Central memory CD4-positive, alpha-beta T cell (primary cell): ENCODE results near the gene ACSM6.

Experiments used
- DNase-seq: peaks from one replicate; pipeline ENCODE4 v3.0.0; 2022

The ACSM6 gene

DNA sequence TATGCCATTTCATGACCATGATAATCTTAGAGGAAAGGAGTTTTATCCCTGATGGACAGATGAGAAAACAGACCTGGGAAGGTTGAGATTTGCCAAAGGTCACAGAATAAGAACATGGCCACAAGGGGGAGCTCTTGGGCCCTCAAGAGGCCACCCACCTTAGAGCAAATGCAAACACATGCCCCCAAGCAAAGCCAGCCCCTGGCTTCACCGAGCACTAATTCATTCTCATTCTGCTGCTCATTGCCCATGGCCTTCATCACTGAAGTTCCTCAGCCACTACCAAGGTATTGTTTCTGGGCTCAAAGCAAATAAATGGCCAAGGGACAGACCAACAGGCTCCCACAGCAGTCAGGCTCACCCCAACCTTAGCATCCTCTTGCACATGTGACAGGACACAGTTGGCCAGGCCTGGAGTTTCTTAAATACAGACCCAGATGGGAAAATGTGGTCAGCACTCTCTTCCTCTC lies 52.6 kb downstream of the ACSM6 start:
- DNase-seq = no peak

DNA sequence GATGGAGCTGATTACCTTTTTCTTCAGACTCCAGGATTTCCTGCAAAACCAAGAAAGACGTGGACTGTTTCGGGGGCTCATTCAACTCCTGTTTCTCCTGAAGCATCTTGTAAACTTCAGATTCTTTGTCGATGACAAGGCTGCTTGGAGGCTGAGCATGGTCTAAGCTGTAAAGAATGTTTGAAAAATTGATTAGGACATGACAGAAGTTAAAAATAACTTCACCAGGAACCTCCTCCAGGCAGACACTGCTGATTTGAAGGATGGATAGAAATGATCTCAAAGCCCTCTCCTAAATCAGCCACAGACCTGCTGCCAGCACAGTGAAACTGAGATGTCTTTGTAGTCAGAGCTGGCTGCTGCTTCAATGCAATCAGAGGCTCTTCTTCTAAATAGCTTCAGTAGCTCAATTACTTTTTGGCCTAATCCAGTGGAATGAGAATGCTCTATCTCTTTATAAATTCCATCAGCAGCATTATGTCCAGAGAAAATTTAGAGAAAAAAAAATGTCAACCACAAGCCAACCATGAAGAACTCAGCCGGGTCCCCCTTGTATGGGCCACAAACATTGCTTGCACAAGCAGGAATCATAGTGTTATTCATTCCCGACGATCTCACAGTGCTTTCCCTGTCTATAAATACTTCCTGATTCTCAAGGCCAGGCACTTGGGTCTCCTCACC lies 53.3 kb downstream of the ACSM6 start:
- no peak for DNase-seq

DNA sequence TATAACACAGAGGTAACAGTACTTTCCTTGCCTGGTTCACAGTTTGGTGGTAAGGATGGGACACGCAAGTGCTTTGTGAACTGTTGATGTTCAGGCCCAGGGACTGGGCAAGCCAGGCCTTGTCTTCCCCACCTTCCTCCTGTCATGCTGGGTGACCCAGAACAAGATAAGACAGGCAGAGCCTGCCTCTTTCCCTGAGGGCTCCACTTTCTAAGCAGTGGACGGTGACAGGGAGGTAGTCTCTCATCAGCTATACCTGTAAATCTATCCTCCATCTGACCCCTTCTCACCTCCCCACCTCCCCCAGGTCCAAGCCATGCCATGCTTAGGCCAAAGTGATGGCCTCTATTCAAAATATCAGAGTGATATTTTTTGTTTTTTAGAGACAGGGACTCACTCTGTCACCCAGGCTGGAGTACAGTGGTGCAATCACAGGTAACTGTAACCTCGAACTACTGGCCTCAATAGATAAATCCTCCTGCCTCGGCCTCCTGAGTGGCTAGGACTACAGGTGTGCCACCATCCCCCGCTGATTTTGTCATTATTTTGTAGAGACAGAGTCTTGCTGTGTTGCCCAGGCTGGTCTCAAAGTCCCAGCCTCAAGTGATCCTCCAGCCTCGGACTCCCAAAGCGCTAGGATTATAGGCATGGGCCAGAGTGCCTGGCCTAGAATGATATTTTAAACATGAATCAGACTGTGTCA lies 54.0 kb downstream of the ACSM6 start:
- DNase-seq = no peak

DNA sequence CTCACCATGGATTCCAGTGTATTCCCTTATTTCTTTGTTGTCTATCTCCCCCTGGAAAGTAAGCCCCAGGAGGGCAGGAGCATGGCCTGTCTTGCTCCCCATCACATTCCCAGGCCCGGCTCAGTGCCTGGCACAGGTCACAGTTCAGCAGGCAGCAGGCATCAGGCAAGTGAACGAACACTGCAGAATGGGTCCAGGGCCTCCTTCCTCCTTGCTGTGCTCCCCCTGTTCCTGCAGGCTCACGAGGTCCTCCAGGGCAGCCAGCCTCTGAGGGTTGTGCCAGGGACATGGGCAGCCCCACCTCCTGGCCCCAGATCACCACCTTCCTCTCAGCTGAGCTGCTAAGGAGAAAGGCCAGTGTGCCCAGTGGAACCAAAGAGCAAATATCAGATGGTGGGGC lies 55.0 kb downstream of the ACSM6 start:
- no peak for DNase-seq

DNA sequence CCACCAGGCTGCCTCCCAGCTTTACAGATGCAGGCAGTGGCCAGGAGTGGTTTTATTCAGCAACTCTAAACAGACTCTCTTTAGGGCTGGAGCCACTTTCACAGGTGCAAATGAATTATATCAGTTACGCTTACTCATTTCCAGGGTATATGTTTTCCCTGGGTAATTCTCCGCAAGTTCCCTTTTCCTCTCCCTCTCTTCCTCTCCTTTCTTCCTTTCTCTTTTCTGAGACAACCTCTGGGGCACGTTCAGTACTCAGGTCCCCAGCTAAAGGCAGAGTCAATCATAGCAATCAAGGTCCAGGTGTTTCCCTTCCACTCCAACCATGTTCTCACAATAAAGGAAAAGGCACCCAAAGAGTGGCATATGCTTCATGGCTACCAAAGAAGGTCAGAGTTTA lies 55.4 kb downstream of the ACSM6 start:
- DNase-seq = no peak

DNA sequence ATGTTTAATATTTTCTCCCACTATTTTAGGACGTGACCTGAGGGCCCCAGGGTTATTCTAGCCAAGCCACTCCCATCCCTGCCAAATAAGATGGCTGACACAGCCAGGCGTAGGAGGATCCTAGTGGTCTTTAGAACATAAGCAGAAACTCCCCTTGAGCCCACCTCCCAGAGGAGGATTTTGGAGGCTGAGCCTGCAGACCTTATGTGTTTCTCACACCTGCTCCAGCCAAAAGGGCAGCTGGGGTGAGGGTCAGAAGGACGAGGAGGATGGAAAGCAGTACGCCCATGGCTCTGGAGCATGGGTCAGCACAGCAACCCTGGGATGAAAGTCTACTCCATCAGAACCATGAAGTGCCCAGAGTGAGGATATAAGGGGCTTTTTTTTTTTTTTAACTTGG lies 56.8 kb downstream of the ACSM6 start:
- DNase-seq = no peak

DNA sequence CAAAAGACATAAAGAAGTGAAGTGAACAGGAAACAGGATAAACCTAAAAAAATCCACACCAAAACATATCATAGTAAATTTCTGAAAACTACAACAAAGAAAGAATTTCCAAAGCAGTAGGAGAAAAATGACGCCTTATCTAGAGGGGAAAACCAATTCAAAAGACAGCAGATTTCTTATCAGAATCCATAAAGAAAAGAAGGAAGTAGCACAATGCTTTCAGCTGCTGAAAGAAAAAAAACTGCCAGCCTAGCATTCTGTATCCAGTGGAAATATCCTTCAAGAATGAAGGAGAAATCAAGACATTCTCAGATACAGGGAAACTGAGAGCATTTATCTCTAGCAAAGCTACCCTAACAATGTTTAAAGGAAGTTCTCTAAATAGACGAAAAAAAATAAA lies 59.0 kb downstream of the ACSM6 start:
- no peak for DNase-seq

DNA sequence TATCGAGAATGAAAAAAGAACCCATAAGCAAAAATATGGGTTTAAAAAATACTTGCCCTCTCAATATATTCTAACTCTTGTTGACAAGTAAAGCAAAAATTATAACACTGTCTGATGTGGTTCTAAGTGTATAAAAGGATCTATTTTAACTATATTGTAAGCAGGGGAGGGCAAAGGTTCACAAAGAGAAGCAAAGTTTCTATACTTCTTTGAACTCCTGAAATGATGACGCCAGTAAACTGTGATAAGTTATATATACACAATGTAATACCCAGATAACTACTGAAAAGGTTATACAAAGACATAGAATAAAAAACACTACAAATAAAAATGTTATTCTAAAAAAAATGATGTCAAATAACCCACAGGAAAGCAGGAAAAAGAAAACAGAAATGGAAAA lies 59.6 kb downstream of the ACSM6 start:
- no peak for DNase-seq

DNA sequence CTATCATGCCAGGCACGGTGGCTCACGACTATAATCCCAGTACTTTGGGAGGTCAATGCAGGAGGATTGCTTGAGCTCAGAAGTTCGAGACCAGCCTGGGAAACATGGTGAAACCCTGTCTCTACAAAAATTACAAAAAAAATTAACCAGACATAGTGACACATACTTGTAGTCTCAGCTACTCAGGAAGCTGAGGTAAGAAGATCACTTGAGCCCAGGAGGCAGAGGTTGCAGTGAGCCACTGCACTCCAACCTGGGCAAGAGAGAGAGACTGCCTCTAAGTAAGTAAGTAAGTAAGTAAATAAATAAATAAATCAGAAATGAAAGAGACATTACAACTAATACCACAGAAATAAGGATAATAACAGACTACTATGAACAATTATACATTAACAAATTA lies 60.6 kb downstream of the ACSM6 start:
- no peak for DNase-seq

DNA sequence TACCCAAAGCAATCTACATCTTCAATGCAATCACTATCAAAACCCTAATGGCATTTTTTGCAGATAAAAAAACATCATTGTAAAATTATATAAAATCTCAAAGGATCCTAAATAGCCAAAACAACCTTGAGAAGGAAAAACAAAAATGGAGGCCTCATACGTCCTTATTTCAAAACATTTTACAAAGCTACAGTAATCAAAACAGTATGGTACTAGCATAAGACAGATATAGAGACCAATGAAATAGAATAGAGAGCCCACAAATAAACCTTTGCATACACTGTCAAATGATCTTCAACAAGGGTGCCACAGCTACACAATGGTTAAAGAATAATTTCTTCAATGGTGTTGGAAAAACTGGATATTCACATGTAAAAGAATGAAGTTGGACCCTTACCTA lies 62.2 kb downstream of the ACSM6 start:
- DNase-seq = no peak

DNA sequence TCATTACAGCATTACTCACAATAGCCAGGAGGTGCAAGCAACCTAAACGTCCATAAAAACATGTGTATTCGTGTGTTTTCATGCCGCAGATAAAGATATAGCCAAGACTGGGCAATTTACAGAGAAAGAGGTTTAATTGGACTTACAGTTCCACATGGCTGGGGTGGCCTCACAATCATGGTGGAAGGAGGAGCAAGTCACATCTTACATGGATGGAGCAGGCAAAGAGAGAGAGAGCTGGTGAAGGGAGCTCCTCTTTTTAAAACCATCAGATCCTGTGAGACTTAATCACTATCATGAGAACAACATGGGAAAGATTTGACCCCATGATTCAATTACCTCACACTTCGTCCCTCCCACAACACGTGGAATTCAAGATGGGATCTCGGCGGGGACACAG lies 63.8 kb downstream of the ACSM6 start:
- DNase-seq = no peak

DNA sequence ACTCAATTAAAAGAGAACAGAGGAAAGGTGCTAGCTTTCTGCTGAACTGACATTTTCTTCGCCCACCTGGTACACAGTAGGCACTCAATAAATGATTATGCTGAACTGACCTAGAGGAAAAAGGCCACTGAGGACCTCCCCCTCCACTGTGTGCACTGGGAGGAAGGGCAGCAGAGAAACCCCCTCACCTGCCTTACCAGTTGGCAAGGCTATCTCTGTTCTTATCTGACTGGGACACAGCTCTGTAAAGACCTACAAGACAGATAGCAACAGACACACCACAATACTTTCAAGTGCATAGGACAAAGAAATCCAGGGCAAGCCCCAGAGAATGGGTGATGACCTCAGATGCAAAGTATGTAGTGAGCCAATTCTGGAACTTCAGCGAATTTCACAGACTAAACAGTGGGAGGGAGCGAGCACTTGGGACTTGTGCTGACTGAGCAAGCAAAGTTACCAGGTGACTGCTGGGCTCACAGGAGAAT lies 66.4 kb downstream of the ACSM6 start:
- no peak for DNase-seq

DNA sequence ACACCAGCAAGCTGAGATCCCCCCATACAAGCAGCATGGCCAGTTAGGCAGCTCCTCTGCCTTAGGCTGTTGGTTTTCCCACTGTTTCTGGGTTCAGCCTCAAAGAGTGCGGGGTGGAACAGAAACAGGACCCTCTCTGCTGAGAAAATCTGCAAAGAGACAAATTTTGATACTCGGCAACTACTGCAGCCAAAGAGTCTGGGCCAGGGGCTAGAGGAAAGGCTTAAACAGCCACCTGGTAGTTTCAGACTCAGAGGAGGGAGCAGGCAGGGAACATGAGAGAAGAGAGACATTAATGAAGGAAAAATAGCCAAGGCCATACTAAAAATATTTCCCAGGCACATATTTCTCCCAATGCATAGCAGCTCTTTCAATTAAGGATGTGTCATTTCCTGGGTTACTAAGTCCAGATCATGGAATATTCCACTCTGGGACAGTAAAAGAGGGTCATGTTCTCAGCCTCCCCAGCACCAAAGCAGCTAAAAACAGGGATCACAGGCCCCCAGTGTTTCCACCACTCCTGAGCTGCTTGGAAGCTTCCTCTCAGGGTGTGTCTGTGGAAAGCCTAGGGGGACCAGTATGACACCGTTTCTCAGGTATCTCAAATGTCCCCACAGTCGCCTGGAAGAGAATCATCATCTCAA lies 67.0 kb downstream of the ACSM6 start:
- no peak for DNase-seq

DNA sequence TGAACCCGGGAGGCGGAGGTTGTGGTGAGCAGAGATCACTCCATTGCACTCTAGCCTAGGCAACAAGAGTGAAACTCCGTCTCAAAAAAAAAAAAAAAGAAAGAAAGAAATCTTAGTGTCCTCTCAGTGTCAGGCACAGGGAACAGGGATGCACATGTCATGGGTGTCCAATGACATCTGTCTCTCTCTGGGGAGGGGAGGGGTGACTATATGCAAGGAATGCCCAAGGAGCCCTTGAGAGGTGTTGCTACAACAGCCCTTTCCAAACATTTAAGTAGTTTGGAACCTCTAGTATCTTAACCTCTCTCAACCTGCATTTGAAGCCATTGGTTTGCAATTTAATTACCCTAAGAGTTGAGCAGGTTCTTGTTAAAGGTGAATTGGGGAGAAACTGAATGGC lies 67.9 kb downstream of the ACSM6 start:
- DNase-seq = no peak

DNA sequence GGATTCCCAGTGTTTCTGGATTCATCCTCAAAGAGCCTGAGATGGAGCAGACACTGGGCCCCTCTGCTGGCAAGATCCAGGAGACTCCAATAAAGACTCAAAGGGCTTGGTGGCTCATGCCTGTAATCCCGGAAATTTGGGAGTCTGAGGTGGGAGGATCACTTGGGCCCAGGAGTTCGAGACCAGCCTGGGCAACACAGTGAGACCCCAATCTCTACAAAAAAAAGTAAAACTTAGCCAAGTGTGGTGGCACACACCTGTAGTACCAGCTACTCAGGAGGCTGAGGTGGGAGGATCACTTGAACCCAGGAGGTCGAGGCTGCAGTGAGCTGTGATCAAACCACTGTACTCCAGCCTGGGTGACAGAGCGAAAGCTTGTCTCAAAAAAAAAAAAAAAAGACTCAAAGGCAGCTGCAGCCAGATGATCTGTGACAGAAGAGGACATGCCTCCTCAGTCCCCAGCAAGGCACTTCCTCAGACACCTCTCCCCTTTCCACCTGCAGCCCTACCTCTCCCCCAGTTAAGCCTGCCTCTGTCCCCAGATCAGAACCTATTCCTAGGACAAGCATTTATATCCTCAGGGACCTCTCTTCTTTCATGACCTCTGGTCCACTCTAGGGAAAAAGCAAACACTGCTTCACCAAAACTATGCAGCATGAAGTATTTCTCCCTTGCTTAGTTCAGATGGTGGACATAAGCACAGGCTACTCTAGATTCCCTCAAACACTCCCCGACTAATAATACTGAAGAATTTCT lies 68.9 kb downstream of the ACSM6 start:
- no peak for DNase-seq

DNA sequence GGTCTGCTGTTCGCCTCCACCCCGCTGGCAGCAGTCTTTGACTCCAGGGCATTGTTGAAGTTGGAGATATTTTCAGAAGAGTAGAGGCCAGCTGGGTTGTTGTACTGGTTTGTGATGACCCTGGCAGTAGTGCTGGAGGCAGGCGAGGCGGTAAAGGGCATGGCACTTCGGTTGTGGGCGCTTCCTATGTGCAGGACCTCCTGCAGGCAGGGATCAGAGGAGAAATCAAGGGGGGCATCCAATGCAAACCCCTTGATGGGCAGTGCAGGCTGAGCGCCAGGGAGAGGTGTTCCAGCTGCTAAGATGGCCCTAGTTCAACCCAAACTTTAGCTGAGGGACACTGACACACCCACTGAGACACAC lies 69.8 kb downstream of the ACSM6 start:
- no peak for DNase-seq

DNA sequence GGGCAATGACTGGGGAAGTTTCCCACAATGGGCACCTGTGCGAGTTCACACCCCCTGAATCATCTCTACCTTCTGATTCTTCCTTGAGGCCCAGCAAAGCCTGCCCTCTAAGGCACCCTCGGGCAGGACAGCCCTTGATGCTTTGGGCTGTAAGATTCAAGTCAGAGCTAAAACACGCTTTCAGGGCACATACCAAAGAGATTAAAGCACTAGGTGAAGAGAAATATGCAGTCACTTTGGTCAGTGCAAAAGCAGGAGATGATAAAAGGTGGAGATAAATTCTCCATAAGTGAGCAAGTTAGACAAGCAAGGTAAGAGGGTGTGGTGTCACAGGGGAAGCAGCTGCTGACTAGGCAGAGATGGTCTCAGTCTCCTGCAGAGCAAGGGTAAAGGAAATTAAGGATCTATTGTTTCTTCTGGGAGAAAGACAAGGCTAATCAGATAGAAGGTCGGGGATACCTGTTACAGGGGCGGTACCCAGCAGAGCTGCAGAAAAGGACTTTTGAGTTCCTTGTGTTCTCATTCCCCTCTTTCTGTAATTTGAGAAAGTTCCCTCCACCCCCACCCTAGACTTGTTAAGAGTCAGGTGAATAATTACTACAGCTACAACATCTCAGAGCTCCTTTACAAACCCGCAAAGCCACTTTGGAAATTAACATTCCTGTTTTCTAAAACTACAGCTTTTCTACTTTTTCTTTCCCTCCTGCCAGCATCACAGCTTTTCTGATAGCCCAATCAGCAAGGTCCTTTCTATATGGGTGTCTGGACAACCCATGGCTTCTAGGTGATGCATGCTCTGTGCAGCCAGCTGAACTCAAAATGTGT lies 70.4 kb downstream of the ACSM6 start:
- no peak for DNase-seq

DNA sequence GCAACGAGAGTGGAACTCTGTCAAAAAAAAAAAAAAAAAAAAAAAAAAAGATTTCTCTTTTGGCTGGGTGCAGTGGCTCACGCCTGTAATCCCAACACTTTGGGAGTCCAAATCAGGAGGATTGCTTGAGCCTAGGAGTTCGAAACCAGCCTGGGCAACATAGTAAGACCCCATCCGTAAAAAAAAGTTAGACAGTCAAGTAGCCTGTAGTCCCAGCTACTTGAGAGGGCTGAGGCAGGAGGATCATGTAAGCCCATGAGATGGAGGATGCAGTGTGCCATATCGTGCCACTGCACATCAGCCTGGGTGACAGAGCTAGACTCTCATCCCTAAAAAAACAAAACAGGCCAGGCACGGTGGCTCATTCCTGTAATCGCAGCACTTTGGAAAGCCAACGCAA lies 71.5 kb downstream of the ACSM6 start:
- DNase-seq = no peak

DNA sequence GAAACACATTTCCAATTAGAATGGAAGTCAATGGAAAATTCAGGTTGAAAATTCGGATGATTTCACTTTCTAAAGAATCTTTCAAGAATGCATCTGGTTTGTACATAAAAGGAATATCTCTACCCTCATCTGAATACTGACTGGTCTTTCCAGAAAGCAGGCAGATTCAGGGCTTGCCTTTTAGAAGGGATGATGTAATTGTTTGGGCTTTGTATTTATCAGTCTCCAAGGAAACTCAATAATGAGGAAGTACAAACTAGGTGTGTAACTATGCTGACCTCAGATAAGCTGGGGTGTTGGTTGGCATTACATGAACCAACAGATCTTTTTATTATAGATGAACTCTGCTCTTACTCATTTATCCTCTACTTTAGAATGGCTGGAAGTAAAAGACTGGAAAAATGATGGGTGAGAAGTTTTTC lies 72.6 kb downstream of the ACSM6 start:
- no peak for DNase-seq

DNA sequence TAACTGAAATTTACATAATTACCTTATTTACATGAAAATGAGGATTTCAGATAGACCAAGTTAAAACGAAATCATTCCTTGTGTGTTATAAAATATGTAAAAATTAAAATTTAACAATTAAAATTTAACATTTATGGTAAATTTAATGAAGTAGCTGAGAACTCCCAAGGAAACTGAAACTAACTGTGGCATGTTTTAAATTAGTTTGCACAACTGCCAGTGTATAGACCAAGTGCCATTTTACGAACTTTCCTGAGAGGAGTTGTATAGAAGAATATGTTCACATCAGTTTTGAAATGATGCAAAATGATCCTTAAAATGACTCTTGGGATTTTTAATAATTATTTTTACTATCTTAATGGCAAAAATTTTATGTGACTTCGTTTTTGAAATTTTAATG lies 73.2 kb downstream of the ACSM6 start:
- DNase-seq = no peak

DNA sequence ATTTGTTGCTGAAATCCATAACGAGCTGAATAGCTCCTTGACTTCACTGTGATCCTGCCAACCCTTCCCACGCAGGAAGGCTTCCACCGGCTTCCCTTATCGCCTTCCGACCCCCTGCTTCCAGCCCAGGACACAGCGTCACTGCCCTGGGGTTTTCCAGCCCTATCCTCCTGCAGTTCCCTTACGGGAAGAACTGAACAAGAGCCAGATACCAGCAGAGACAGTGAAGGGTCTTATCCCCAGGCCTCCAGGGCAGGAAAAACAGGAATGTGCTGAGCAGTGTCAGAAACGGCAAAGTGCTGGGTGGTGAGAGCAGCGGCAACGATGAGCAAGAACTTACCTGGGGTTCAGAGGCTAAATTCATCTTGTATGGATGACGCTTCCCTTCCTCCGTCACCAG lies 74.4 kb downstream of the ACSM6 start:
- DNase-seq = no peak
